Measurements from ENCODE around the gene ANKRD53.

- TF ChIP-seq CTCF (conservative IDR thresholded peaks at IDR 0.05; ENCODE audit: low read length): no peak
- TF ChIP-seq EZH2phosphoT487 (IDR thresholded peaks at IDR 0.05; ENCODE audit: borderline replicate concordance): no peak
These were observed 19.7 kb upstream of the ANKRD53 start for GRCh38 chr2:70958759-70959158.

Measured in Loucy (cell line).